ENCODE data around the gene TDG. TPM values are rescaled to one million over a fixed set of nuclear protein-coding genes. Genes with fewer than 3 reads are reported as not detected.

Gene TDG
- total RNA-seq, 1 experiment from 2014 or later = 38.2 TPM

DNA sequence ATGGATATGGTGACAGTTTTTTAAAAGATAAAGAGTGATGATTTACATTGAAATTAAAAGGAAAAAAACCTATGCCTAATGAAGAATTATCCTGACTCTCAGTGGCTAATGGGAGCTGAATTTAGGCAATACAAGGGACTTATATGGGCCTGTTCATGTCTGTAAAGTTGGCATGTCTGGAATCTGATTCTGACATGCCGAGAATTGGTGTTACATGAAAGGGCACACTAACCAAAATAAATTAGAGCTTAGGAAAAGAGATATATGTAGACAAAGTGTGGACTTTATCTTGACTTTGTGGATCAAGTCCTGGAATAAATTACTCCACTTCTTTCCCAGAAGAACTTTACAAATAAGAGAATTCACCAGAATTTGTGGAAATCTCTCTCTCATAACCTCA lies 1.1 kb downstream of the TDG start:
- TF ChIP-seq, protein P1, sequence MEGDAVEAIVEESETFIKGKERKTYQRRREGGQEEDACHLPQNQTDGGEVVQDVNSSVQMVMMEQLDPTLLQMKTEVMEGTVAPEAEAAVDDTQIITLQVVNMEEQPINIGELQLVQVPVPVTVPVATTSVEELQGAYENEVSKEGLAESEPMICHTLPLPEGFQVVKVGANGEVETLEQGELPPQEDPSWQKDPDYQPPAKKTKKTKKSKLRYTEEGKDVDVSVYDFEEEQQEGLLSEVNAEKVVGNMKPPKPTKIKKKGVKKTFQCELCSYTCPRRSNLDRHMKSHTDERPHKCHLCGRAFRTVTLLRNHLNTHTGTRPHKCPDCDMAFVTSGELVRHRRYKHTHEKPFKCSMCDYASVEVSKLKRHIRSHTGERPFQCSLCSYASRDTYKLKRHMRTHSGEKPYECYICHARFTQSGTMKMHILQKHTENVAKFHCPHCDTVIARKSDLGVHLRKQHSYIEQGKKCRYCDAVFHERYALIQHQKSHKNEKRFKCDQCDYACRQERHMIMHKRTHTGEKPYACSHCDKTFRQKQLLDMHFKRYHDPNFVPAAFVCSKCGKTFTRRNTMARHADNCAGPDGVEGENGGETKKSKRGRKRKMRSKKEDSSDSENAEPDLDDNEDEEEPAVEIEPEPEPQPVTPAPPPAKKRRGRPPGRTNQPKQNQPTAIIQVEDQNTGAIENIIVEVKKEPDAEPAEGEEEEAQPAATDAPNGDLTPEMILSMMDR (IDR thresholded peaks at IDR 0.05) = no peak
- TSS peak; percentile 78 for BruUV-seq (replicated peaks)
- in situ Hi-C loops (cut with HindIII; ENCODE audit: low pct_unique_long_range_greater_than_20kb, low sequenced_read_pairs) = no loop called here
- Histone ChIP-seq H3K4me3 (ENCODE audit: low read depth in 2 of 2, low read length in 2 of 2) (peak overlapping the region; percentile 93 to 96), H3K4me1 (ENCODE audit: control insufficient read depth, insufficient read depth, low read length) (peaks cover 21% of the 10 kb centered on the region), H3K36me3 (ENCODE audit: control insufficient read depth, insufficient read depth, low read length) (peaks cover 7% of the 10 kb centered on the region), H3K27ac (ENCODE audit: low read length) (peak overlapping the region; percentile 99), H3K9me3 (ENCODE audit: control insufficient read depth, insufficient read depth, low read depth, low read length) (no peaks in the 10 kb centered on the region), H3K27me3 (ENCODE audit: control insufficient read depth, insufficient read depth, low read length) (no peaks in the 10 kb centered on the region)
- ATAC-seq = no peak
- intact Hi-C loops (cut with micrococcal nuclease; ENCODE audit: unreplicated experiment) = no loop called here
- DNase-seq (ENCODE audit: low read depth, low spot score) = no peak
- ChIA-PET CTCF (no interaction called here), POLR2A (no interaction called here)

DNA sequence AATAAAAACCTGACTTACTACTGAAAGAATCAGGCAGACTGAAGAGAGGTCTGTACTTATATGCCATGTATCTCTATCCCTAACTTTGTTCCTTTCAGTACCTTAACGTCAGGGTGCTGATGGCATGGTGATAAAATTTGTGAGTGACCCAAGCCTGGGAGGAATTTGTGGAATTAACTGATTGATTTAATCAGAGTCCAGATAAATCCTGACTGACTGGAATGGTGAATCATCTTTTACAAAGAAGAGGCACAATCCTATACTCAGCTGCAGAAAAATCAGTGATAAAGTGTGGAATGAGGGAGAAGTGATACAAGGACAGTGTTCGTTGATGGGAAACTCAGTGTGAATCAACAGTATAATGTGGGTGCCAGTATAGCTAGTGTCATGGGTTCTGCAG lies 3.7 kb downstream of the TDG start:
- POLR2A ChIA-PET = no interaction called here
- H3K36me3 ChIP-seq (ENCODE audit: control insufficient read depth, insufficient read depth, low read length) = peaks cover 10% of the 10 kb centered on the region
- no peaks in the 10 kb centered on the region for H3K27me3 ChIP-seq (ENCODE audit: control insufficient read depth, insufficient read depth, low read length)
- no peak for ATAC-seq
- intact Hi-C loops (cut with micrococcal nuclease; ENCODE audit: unreplicated experiment) = no loop called here
- in situ Hi-C loops (cut with HindIII; ENCODE audit: low pct_unique_long_range_greater_than_20kb, low sequenced_read_pairs) = no loop called here
- no peak overlapping the region for H3K27ac ChIP-seq (ENCODE audit: low read length)
- CTCF ChIA-PET = no interaction called here
- TF ChIP-seq, protein P1 (IDR thresholded peaks at IDR 0.05) = no peak
- no peak for TF ChIP-seq TCF7L2 (IDR thresholded peaks at IDR 0.05; ENCODE audit: low read depth, low read length)
- TF ChIP-seq, protein P2, sequence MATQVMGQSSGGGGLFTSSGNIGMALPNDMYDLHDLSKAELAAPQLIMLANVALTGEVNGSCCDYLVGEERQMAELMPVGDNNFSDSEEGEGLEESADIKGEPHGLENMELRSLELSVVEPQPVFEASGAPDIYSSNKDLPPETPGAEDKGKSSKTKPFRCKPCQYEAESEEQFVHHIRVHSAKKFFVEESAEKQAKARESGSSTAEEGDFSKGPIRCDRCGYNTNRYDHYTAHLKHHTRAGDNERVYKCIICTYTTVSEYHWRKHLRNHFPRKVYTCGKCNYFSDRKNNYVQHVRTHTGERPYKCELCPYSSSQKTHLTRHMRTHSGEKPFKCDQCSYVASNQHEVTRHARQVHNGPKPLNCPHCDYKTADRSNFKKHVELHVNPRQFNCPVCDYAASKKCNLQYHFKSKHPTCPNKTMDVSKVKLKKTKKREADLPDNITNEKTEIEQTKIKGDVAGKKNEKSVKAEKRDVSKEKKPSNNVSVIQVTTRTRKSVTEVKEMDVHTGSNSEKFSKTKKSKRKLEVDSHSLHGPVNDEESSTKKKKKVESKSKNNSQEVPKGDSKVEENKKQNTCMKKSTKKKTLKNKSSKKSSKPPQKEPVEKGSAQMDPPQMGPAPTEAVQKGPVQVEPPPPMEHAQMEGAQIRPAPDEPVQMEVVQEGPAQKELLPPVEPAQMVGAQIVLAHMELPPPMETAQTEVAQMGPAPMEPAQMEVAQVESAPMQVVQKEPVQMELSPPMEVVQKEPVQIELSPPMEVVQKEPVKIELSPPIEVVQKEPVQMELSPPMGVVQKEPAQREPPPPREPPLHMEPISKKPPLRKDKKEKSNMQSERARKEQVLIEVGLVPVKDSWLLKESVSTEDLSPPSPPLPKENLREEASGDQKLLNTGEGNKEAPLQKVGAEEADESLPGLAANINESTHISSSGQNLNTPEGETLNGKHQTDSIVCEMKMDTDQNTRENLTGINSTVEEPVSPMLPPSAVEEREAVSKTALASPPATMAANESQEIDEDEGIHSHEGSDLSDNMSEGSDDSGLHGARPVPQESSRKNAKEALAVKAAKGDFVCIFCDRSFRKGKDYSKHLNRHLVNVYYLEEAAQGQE (IDR thresholded peaks at IDR 0.05; ENCODE audit: insufficient read depth in 1 of 2, low read depth in 2 of 2, low read length in 1 of 2) = no peak
- peaks cover 17% of the 10 kb centered on the region for H3K4me1 ChIP-seq (ENCODE audit: control insufficient read depth, insufficient read depth, low read length)
- BruUV-seq (replicated peaks) = no TSS peak
- no peak overlapping the region for H3K4me3 ChIP-seq (ENCODE audit: low read depth in 2 of 2, low read length in 2 of 2)
- no peak for DNase-seq (ENCODE audit: low read depth, low spot score)
- no peaks in the 10 kb centered on the region for H3K9me3 ChIP-seq (ENCODE audit: control insufficient read depth, insufficient read depth, low read depth, low read length)

DNA sequence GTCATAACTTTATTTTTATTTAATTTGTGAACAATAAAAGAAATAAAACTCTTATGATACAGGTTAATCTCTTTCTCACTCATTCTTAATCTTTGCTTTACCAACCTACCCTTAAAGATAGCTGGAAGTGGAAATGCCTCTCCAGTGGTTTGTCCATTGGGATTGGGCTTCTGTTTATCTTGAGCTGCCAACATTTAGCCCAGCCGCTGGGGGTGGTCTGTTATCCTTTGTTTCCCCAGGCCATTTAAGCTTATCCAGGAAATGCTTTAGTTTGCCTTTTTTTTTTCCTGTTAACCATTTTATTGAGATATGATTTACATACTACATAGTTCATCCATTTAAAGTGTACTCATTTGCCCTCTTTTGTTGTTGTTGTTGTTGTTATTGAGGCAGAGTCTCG lies 8.2 kb downstream of the TDG start:
- POLR2A ChIA-PET = no interaction called here
- H3K4me3 ChIP-seq (ENCODE audit: low read depth in 2 of 2, low read length in 2 of 2) = no peak overlapping the region
- CTCF ChIA-PET = no interaction called here
- no peak for ATAC-seq
- intact Hi-C loops (cut with micrococcal nuclease; ENCODE audit: unreplicated experiment) = no loop called here
- 0 out of 2 replicates have a peak, but pooled peaks cover 14% of the 10 kb centered on the region for H3K36me3 ChIP-seq (ENCODE audit: control insufficient read depth, insufficient read depth, low read length)
- BruUV-seq (replicated peaks) = no TSS peak
- no peak overlapping the region for H3K27ac ChIP-seq (ENCODE audit: low read length)
- no peaks in the 10 kb centered on the region for H3K27me3 ChIP-seq (ENCODE audit: control insufficient read depth, insufficient read depth, low read length)
- TF ChIP-seq, protein P1 (IDR thresholded peaks at IDR 0.05) = no peak
- TF ChIP-seq TCF7L2 (IDR thresholded peaks at IDR 0.05; ENCODE audit: low read depth, low read length) = no peak
- TF ChIP-seq, protein P2 (IDR thresholded peaks at IDR 0.05; ENCODE audit: insufficient read depth in 1 of 2, low read depth in 2 of 2, low read length in 1 of 2) = no peak
- TF ChIP-seq SIN3A (IDR thresholded peaks at IDR 0.05; ENCODE audit: borderline replicate concordance, insufficient read depth, low read depth, low read length) = no peak
- no peak for TF ChIP-seq POLR2AphosphoS5 (IDR thresholded peaks at IDR 0.05; ENCODE audit: low read depth, low read length)
- in situ Hi-C loops (cut with HindIII; ENCODE audit: low pct_unique_long_range_greater_than_20kb, low sequenced_read_pairs) = no loop called here
- peaks cover 3% of the 10 kb centered on the region; the same call in 1 of the 2 replicates for H3K4me1 ChIP-seq (ENCODE audit: control insufficient read depth, insufficient read depth, low read length)
- DNase-seq (ENCODE audit: low read depth, low spot score) = no peak
- H3K9me3 ChIP-seq (ENCODE audit: control insufficient read depth, insufficient read depth, low read depth, low read length) = no peaks in the 10 kb centered on the region

All from Panc1 (cell line).